NCI-H2029 (cell line): ENCODE results near the gene MTO1.
"Not testable (repeated sequence)": the region's sequence is repeated elsewhere in the genome, so short reads cannot be mapped to it uniquely, and the experiment has no call there.

Source experiments
- DNase-seq: peaks from one replicate; lab custom pipeline; 2025; lab: John Stamatoyannopoulos, UW

The MTO1 gene

DNA sequence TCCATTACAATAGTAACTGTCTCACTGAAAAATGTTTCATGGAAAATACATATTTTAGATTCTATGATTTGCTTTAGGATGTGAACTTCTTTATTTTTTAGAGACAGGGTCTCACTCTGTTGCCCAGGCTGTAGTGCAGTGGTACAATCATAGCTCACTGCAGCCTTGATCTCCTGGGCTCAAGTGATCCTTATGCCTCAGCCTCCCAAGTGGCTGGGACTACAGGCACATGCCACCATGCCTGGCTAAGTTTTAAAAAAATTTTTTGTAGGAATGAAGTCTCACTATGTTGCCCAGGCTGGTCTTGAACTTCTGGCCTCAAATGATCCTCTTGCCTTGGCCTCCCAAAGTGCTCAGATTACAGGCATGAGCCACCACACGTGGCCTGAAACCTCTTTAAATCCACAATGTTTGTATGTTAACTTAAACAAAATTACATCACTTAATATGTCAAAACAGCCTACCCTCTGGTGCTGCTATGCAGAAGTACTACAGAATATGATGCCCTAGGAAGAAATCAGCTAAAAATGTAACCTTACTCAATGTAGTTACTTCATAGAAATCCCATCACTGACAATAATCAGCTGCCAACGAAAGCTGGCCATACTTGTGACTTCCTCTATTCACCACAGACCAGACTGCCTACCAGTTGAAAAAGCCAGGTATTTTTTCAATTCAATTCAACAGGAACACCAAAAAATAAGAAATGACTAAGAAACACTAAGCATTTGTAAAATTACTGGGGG lies 41.7 kb downstream of the MTO1 start:
- no peak for DNase-seq

DNA sequence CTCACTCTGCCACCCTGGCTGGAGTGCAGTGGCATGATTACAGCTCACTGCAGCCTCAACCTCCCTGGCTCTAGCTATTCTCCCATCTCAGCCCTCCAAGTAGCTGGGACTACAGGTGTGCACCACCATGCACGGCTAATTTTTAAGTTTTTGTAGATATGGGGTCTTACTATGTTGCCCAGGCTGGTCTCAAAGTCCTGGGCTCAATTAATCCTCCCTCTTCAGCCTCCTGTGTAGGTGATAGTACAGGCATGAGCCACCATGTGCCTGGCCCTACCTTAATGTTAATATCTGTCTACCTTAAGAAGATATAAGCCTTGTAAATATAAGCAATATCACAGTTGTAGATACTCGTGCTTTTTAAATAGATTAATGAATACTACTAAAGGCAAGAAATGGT lies 42.6 kb downstream of the MTO1 start:
- DNase-seq: no peak

DNA sequence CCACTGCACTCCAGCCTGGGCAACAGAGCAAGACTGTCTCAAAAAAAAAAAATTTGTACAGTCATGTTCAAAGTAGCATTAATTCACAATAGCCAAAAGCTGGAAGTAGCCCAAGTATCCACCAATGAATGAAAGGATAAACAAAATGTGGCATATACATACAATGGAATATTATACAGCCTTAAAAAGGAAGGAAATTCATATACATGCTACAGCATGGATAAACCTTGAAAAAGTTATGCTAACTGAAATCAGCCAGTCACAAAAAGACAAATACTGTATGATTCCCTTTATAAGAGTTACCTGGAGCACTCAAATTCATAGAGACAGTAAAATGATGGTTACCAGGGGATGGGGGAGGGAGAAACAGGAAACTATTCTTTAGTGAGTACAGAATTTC lies 43.6 kb downstream of the MTO1 start:
- DNase-seq: no peak

DNA sequence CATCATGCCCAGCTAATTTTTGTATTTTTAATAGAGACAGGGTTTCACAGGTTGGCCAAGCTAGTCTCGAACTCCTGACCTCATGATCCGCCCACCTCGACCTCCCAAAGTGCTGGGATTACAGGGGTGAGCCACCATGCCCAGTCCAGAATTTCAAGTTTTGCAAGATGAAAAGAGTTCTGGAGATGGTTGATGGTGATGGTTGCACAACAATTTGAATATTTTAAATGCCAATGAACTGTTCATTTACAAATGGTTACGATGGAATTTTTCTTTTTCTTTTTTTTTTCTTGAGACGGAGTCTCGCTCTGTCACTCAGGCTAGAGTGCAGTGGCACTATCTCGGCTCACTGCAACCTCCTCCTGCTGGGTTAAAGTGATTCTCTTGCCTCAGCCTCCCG lies 44.2 kb downstream of the MTO1 start:
- not testable (repeated sequence) for DNase-seq

DNA sequence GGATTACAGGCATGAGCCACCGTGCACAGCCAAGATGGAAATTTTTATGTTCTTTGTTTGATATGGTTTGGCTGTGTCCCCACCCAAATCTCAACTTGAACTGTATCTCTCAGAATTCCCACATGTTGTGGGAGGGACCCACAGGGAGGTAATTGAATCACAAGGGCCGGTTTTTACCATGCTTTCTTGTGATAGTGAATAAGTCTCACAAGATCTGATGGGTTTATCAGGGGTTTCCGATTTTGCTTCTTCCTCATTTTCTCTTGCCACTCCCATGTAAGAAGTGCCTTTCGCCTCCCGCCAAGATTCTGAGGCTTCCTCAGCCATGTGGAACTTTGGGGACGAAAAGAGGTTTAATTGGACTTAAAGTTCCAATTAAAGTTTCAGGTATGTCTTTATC lies 44.7 kb downstream of the MTO1 start:
- DNase-seq: no peak

DNA sequence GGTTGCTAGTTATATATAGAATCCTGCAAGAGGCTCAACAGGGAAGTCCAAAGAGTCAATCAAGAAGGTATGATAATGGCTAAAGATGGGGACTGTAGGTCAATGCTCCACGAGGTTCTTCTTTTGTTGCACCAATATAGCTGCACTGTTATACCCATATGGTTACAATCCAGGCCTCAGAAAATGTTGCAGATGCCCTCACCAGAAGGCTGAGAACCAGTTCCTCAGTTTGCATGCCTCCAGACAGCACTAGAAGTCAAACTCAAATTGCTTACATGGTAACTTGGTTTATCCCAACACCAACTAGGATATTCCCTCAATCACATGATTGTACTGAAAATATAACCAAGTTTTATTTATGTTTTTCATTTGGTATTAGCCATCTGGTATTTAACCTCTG lies 47.2 kb downstream of the MTO1 start:
- no peak for DNase-seq

DNA sequence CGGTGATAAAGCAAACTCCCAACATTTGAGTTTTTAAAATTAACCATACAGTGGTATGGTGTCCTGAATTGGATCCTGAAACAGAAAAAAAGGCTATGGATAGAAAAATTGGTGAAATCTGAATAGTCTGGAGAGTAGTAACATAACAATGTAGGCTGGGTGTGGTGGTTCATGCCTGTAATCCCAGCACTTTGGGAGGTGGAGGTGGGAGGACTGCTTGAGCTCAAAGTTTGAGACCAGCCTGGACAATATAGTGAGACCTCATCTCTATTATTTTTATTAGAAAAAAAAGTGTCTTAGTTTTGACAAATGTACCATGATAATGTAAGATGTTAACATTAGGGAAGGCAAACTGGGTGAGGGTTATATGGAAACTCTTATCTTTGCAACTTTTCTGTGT lies 48.3 kb downstream of the MTO1 start:
- DNase-seq: no peak

DNA sequence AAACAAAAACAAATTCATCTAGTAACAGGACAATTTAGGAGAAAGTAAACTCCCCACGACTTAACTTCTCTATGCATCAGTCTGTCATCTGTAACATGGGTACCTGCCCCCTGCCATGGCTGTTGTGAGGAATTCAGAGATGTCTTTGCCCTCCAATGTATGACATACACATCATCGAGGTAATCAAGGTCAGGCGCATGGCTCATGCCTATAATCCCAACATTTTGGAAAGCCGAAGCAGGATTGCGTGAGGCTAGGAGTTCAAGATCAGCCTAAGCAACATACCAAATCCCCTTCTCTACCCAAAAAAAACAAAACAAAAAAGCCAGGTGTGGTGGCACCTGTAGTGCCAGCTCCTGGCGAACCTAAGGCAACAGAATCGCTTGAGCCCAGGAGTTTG lies 50.3 kb downstream of the MTO1 start:
- no peak for DNase-seq

DNA sequence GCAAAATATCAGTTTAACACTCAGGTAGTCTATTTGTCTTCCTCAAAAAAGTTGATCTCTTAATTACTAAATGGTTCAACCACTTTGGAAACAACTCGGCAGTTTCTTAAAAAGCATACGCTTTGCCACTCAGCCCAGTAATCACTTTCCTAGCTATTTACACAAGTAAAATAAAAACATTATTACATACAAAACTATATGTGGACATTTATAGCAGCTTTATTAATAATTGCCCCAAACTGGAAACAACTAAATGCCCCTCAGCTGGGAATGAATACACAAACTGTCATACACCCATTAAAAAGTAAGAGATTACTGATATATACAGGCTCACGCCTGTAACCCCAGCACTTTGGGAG lies 51.9 kb downstream of the MTO1 start:
- DNase-seq: no peak

DNA sequence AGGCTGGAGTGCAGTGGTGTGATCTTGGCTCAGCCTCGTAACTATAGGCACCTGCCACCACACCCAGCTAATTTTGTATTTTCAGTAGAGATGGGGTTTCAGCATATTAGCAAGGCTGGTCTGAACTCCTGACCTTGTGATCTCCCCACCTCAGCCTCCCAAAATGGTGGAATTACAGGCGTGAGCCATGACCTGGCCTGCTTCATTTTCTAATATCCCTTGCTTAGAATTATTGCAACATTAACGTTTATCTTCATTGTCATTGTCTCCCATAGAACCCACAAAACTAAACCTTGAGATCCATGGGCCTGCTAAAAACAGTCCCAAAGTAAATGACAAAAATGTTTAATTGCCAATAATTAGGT lies 53.2 kb downstream of the MTO1 start:
- DNase-seq: no peak

DNA sequence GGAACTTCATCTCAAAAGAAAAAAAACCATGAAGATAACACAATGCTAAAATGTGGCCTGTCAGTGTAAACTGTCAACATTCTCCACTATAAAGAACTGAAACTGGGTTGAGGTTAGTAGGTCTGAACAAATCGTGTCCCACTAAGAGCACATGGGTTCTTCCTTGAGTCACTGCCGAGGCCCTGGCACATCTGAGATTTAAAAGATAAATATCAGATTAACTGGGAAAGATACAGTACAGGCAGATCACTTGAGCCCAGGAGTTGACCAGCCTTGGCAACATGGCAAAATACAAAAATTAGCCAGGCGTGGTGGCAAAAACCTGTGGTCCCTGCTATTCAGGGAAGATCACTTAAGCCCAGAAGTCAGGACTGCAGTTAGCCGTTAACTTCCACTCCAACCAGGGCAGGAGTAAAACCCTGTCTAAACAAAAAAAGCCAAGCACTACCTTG lies 53.7 kb downstream of the MTO1 start:
- DNase-seq: no peak

DNA sequence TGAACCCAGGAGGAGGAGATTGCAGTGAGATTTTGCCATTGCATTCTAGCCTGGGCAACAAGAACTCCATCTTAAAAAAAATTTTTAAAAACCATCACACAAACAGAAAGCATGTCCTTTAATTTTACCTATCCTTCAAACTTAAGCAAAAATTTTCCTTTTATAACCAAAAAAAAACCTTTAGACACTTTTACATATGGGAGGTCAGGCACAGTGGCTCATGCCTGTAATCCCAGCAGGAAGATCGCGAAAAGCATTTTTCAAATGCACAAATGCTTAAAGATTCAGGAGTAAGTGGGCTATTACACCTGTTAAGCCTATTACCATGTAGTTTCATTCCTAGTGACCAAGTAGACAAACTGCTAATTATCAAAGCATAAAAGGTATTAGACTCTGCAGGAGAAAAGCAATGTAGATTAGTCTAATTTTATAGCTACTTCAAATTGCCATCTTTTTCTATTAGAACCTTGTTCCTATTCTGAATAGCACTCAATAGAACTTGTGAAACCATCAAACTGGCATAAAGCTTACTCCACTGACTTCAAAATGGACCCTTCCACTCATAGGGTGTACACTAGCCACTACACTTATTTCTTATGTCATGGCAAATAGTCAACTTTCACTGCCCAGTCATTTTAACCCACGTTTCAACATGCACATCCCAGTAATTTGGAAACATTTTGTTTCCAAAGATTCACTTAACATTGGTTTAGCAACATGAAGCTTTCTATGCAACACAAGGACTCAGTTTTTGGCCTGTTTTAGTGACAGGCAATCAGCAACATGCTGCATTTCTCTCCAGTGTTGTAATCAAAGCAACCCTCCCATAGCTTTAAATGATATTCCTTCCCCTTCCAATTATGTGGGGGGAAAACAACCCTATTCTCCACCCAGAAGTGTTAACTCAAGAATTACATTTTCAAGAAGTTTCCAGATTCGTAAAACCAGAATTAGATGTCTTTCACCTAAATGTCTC lies 55.3 kb downstream of the MTO1 start:
- DNase-seq: no peak

DNA sequence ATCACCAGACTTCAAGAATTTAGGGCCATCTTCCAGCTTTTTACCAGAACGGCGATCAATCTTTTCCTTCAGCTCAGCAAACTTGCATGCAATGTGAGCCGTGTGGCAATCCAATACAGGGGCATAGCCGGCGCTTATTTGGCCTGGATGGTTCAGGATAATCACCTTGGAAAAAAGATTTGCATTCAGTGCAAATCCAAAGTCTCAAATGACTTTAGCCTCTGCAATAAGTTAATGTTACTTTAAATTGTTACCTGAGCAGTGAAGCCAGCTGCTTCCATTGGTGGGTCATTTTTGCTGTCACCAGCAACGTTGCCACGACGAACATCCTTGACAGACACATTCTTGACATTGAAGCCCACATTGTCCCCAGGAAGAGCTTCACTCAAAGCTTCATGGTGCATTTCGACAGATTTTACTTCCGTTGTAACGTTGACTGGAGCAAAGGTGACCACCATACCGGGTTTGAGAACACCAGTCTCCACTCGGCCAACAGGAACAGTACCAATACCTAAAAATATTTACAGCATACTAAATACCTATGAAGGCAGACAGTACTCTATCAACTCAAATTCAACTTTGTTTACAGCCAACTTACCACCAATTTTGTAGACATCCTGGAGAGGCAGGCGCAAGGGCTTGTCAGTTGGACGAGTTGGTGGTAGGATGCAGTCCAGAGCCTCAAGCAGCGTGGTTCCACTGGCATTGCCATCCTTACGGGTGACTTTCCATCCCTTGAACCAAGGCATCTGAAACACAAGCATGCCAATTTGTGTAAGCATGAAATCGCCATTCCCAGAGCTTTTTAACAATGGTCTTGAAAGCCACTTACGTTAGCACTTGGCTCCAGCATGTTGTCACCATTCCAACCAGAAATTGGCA lies 56.8 kb downstream of the MTO1 start:
- DNase-seq: peak; percentile 36

DNA sequence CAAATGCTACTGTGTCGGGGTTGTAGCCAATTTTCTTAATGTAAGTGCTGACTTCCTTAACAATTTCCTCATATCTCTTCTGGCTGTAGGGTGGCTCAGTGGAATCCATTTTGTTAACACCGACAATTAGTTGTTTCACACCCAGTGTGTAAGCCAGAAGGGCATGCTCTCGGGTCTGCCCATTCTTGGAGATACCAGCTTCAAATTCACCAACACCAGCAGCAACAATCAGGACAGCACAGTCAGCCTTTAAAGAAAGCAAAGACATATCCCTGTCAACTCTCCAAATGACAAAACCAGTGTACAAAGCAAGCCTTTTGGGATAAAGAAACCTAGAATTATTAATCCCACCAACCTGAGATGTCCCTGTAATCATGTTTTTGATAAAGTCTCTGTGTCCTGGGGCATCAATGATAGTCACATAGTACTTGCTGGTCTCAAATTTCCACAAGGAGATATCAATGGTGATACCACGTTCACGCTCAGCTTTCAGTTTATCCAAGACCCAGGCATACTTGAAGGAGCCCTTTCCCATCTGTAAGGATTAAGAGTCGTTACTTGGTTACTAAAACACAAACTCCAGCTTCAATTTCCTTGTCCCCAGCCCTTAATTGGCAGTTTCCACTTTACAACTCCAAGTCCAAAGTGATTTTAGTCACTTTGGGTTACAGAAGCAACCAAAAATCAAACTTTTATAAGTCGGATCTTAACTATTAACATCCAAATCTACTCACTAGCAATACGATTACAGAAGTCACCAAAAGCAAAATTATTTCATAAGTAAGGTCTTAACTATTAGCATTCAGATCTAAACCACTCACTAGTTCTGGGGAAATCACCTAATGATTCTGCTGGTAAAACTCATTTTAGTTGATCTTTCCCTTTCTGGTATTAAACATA lies 57.7 kb downstream of the MTO1 start:
- not testable (repeated sequence) for DNase-seq

DNA sequence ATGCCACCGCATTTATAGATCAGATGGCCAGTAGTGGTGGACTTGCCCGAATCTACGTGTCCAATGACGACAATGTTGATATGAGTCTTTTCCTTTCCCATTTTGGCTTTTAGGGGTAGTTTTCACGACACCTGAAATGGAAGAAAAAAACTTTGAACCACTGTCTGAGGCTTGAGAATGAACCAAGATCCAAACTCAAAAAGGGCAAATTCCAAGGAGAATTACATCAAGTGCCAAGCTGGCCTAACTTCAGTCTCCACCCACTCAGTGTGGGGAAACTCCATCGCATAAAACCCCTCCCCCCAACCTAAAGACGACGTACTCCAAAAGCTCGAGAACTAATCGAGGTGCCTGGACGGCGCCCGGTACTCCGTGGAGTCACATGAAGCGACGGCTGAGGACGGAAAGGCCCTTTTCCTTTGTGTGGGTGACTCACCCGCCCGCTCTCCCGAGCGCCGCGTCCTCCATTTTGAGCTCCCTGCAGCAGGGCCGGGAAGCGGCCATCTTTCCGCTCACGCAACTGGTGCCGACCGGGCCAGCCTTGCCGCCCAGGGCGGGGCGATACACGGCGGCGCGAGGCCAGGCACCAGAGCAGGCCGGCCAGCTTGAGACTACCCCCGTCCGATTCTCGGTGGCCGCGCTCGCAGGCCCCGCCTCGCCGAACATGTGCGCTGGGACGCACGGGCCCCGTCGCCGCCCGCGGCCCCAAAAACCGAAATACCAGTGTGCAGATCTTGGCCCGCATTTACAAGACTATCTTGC lies 58.6 kb downstream of the MTO1 start:
- DNase-seq: peak; percentile 42

DNA sequence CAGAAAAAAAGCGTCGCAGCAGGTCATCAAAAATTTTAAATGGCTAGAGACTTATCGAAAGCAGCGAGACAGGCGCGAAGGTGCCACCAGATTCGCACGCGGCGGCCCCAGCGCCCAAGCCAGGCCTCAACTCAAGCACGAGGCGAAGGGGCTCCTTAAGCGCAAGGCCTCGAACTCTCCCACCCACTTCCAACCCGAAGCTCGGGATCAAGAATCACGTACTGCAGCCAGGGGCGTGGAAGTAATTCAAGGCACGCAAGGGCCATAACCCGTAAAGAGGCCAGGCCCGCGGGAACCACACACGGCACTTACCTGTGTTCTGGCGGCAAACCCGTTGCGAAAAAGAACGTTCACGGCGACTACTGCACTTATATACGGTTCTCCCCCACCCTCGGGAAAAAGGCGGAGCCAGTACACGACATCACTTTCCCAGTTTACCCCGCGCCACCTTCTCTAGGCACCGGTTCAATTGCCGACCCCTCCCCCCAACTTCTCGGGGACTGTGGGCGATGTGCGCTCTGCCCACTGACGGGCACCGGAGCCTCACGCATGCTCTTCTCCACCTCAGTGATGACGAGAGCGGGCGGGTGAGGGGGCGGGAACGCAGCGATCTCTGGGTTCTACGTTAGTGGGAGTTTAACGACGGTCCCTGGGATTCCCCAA lies 59.3 kb downstream of the MTO1 start, which contains the start of gene EEF1A1:
TSS of gene EEF1A1 (minus strand) at position 345 of the 663 bp plus-strand sequence. CDS start 1,006 bp downstream, outside the sequence.
- DNase-seq: peak; percentile 99

DNA sequence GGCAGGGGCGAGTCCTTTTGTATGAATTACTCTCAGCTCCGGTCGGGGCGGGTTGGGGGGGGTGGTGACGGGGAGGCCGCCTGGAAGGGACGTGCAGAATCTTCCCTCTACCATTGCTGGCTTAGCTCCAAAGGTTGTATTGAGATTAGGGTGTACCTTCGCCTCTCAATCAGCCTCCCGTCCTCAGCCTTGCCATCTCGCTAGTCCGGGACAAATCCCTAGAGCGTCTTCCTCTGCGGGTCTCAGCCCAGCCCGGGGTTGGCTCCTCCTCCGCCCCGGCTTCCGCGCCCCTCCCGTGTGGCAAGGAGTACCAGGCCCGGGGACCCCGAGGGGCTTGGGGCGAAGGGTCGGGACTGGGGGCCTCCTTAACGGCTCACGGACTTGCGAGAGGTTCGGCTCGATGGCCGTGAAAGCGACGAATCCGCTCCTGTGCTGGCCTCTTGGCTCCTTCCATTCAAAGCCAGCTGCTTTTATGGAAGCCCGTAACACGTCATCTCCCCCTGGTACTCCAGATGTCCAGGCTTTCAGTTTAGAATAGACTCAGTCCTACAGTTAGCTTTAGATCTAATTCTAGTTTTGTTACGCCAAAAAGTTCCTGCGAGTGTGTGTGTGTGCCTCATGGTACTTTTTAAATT lies 59.9 kb downstream of the MTO1 start:
- DNase-seq: peak; percentile 80

DNA sequence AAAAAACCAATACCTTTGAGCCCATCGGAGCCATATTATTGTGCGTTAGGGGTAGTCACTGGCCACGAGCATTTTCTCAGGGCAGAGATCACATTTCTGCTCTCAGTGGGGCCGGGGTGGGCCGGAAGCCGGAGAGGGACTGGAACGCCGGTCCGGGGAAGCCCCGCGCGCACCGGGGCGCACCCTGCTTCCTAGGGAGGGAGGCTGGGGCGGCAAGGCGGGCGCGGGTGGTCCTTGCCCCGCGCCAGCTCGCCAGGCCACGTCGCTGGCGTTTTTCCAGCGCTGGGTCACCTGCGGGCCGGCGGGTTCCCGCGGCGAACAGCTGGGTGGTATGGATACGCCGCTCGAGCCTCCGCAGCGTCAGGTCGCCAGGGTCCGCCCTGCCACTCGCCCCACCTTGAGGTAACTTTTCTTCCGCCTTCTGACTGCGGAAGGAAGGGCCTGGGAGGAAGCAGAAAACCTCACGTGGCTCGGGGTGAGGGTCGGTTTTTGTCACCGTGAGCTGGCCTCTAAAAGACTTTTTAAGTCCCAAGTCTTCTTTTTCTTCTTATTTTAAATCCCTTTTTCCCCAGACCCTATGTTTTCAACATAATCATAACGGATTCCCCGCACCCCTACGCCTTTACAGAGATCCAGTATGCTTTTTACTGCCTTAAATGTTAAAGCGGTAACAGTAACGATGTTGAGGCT lies 62.0 kb downstream of the MTO1 start:
- peak; percentile 42 for DNase-seq
